ENCODE results near the gene BID. TPM values are rescaled to one million over a fixed set of nuclear protein-coding genes. Genes with fewer than 3 reads are reported as not detected.

The BID gene
- total RNA-seq, 6 experiments from 2014 or later: 48.7 to 61.0 (median 50.6) TPM

DNA sequence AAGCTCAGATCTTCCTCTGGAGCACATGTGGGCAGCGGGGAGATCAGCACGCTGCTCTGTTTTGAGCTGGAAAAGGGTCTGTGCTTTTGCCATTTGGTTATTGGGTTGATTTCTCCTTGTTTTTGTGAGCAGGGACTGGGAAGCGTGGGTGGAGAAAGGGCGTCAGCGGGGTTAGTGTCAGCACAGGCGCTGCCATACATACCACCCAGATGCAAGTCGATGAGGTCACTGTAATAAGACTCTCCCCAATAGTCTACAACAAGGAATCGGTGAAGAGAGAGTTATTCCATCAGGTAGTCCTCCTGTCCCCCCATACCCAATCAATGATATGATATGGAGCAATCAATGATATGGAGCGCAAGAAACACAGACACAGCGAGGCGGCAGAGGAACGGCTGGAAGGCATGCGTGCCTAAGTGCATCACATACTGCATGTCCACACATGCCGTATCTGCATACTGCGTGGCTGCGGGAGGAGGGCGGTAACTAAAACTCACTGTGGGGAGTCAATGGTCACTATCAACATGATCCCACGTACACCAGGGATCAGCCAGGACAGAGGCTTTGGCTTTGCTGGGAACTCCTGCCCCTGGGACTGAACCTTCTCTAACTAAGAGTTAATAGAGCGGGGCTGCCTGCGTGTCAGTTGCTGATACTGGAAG, 29.5 kb upstream of the BID start:
- H3K36me3 Mint-ChIP-seq (ENCODE audit: low read depth): no peaks in the 10 kb centered on the region
- TF ChIP-seq, protein P1, sequence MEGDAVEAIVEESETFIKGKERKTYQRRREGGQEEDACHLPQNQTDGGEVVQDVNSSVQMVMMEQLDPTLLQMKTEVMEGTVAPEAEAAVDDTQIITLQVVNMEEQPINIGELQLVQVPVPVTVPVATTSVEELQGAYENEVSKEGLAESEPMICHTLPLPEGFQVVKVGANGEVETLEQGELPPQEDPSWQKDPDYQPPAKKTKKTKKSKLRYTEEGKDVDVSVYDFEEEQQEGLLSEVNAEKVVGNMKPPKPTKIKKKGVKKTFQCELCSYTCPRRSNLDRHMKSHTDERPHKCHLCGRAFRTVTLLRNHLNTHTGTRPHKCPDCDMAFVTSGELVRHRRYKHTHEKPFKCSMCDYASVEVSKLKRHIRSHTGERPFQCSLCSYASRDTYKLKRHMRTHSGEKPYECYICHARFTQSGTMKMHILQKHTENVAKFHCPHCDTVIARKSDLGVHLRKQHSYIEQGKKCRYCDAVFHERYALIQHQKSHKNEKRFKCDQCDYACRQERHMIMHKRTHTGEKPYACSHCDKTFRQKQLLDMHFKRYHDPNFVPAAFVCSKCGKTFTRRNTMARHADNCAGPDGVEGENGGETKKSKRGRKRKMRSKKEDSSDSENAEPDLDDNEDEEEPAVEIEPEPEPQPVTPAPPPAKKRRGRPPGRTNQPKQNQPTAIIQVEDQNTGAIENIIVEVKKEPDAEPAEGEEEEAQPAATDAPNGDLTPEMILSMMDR (IDR thresholded peaks at IDR 0.05): no peak
- no peaks in the 10 kb centered on the region; the same call in 1 of the 2 replicates for H3K27me3 Mint-ChIP-seq (ENCODE audit: insufficient read depth)
- no peak for DNase-seq
- no peaks in the 10 kb centered on the region for H3K9me3 Mint-ChIP-seq
- no peak overlapping the region for H3K4me3 Mint-ChIP-seq
- H3K27ac Mint-ChIP-seq: no peak overlapping the region
- H3K4me1 Mint-ChIP-seq (ENCODE audit: low read depth): no peaks in the 10 kb centered on the region

DNA sequence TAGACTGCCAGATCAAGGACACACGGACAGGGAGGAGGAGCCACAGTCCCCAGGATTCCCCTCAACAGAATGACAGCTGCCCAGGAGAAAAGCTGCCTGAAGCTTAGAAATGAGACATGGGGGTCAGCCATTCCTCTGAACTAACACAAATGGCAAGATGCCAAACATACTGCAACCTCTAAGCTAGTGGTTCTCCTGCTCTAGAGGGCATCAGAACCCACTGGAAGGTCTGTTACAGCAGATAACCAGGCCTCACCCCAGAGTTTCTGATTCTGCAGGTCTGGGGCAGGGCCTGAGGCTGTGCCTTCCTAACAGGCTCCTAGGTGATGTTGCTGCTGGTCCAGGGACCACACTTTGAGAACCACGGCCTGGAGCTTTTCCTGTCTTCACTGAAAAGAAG, 28.6 kb upstream of the BID start:
- Mint-ChIP-seq H3K27me3 (ENCODE audit: insufficient read depth) (no peaks in the 10 kb centered on the region; the same call in 1 of the 2 replicates), H3K36me3 (ENCODE audit: low read depth) (no peaks in the 10 kb centered on the region), H3K9me3 (no peaks in the 10 kb centered on the region), H3K27ac (no peak overlapping the region), H3K4me1 (ENCODE audit: low read depth) (no peaks in the 10 kb centered on the region), H3K4me3 (no peak overlapping the region)
- TF ChIP-seq, protein P1 (IDR thresholded peaks at IDR 0.05): no peak
- no peak for DNase-seq

DNA sequence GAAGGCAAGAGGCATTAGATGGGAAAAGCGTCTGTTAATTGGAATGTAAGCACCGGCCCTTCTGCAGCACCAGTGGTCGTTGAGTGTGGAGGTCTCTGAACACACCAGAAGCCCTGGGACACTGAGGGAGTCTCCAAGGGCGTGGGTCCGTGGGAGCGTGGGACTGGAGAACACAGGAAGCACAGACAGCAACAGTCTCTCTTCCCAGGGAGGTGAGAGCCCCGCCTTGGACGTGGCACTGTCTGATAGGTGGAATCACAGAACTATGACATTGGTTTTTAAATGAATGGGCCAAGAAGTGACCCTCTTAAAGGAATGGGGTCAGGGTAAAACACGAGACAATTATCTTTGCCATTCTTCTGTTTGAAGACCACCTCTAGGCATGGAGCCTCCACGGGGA, 28.1 kb upstream of the BID start:
- H3K36me3 Mint-ChIP-seq (ENCODE audit: low read depth): no peaks in the 10 kb centered on the region
- TF ChIP-seq, protein P1 (IDR thresholded peaks at IDR 0.05): no peak
- no peaks in the 10 kb centered on the region for H3K4me1 Mint-ChIP-seq (ENCODE audit: low read depth)
- H3K27me3 Mint-ChIP-seq (ENCODE audit: insufficient read depth): no peaks in the 10 kb centered on the region; the same call in 1 of the 2 replicates
- no peak overlapping the region for H3K4me3 Mint-ChIP-seq
- no peak overlapping the region for H3K27ac Mint-ChIP-seq
- DNase-seq: no peak
- no peaks in the 10 kb centered on the region for H3K9me3 Mint-ChIP-seq

DNA sequence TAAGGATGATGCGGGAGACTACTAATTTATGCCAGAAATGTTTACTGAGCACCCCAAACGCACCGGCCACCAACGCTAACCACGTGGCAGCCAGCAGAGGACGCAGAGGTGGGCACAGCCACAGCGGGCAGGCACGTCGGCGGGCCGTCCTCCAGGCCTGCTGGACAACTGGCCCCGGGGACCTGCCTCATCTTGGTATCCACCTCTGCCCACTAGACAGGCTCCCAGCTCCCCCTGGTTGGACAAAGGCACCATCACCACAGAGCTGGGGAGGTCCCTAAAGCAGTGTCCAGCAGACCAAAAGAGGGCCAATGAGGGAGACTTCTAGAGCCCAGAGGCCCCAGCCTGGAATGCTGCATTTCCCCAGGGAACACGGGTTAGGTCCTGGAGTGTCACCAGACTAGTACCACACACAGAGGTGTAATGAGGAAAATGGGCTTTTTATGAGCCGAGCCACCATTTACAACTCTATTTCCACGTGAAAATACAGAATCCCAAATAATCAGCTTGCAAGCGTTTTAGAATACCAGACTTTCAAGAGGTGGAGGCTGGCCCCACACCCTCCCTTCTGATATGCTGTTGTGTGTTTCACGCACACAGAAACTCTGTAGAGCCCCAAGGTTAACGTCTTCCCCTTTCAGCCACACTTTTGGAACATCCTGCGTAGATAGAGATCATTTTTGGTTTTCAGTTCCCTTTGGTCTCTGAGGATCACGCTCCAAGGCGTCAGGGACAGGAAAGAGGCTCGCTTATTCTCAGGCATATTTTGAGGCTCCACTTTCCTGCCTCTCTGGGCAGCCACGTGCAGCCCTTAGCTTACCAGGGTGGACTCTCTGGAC, 23.7 kb upstream of the BID start:
- TF ChIP-seq, protein P1 (IDR thresholded peaks at IDR 0.05): no peak
- Mint-ChIP-seq H3K9me3 (no peaks in the 10 kb centered on the region), H3K27ac (no peak overlapping the region), H3K4me3 (no peak overlapping the region), H3K36me3 (ENCODE audit: low read depth) (no peaks in the 10 kb centered on the region), H3K4me1 (ENCODE audit: low read depth) (no peaks in the 10 kb centered on the region), H3K27me3 (ENCODE audit: insufficient read depth) (no peaks in the 10 kb centered on the region; the same call in 1 of the 2 replicates)
- DNase-seq: no peak

DNA sequence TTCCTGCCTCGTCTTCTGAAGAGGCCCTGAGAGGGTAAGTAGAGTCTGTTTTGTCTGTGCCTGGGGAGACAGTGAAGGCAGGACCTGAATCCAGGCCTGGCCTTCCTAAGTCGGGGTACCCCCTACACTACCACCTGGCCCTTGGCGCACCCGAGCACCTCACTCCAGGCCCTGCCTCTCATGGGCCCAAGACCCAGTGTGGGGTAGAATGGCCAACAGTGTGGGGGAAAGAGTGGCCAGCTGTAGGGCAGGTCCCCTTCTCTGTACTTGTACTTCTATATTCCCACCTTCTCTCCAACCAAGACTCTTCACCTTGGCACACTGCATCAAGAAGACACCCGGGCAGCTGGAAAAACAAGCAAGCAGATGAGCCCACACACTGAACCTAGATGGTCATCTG, 22.4 kb upstream of the BID start:
- DNase-seq: no peak

More for the DNA sequence above, 22.4 kb upstream of the BID start:
- Mint-ChIP-seq H3K4me3 (no peak overlapping the region), H3K36me3 (ENCODE audit: low read depth) (no peaks in the 10 kb centered on the region), H3K4me1 (ENCODE audit: low read depth) (no peaks in the 10 kb centered on the region), H3K9me3 (no peaks in the 10 kb centered on the region), H3K27me3 (ENCODE audit: insufficient read depth) (no peaks in the 10 kb centered on the region; the same call in 1 of the 2 replicates), H3K27ac (no peak overlapping the region)
- TF ChIP-seq, protein P1 (IDR thresholded peaks at IDR 0.05): no peak

All from HFFc6 (cell line).